Activated CD4-positive, alpha-beta memory T cell treated with anti-CD3 and anti-CD28 coated beads, Interleukin-2, amount 10 ng/mL, durations not matched to agents 7 days and 5 days (primary cell): ENCODE results near the gene MBP. TPM values are rescaled to one million over a fixed set of nuclear protein-coding genes. Genes with fewer than 3 reads are reported as not detected.
"Not testable (repeated sequence)": the region's sequence is repeated elsewhere in the genome, so short reads cannot be mapped to it uniquely, and the experiment has no call there.

Experiments used
- CTCF ChIA-PET: fragments of 350-600 bp; sonication (Branson Sonifier 250); formaldehyde crosslinking; loops from one replicate; lab custom pipeline; 2021; ENCODE audit warnings: antibody characterized with exemption, inconsistent platforms; lab: Charles Lee
- POLR2A ChIA-PET: fragments of 350-600 bp; sonication (Branson Sonifier 250); formaldehyde crosslinking; loops from one replicate; lab custom pipeline; 2021; ENCODE audit warnings: antibody characterized with exemption; lab: Charles Lee
- DNase-seq: peaks from one replicate; pipeline ENCODE4 v3.0.0-alpha.2; 2020
- H3K27ac Mint-ChIP-seq: one replicate; pipeline ENCODE4 v1.8.0; 2021; ENCODE audit warnings: mild to moderate bottlenecking, mixed read lengths
- H3K27me3 Mint-ChIP-seq: one replicate; pipeline ENCODE4 v1.8.0; 2021; ENCODE audit warnings: mixed read lengths
- H3K36me3 Mint-ChIP-seq: one replicate; pipeline ENCODE4 v1.8.0; 2021; ENCODE audit warnings: low read depth, mixed read lengths
- H3K4me1 Mint-ChIP-seq: one replicate; pipeline ENCODE4 v1.8.0; 2021; ENCODE audit warnings: mixed read lengths
- H3K4me3 Mint-ChIP-seq: one replicate; pipeline ENCODE4 v1.8.0; 2021; ENCODE audit warnings: mild to moderate bottlenecking, mixed read lengths
- H3K9me3 Mint-ChIP-seq: one replicate; pipeline ENCODE4 v1.8.0; 2021; ENCODE audit warnings: mixed read lengths
- total RNA-seq, 2 experiments: library from RNA; stranded (reverse); gene quantifications; one replicate each; pipeline ENCODE4 v1.2.3, GENCODE V29; 2021

MBP gene
- total RNA-seq, 2 experiments from 2014 or later = 81.4 to 95.3 TPM

DNA sequence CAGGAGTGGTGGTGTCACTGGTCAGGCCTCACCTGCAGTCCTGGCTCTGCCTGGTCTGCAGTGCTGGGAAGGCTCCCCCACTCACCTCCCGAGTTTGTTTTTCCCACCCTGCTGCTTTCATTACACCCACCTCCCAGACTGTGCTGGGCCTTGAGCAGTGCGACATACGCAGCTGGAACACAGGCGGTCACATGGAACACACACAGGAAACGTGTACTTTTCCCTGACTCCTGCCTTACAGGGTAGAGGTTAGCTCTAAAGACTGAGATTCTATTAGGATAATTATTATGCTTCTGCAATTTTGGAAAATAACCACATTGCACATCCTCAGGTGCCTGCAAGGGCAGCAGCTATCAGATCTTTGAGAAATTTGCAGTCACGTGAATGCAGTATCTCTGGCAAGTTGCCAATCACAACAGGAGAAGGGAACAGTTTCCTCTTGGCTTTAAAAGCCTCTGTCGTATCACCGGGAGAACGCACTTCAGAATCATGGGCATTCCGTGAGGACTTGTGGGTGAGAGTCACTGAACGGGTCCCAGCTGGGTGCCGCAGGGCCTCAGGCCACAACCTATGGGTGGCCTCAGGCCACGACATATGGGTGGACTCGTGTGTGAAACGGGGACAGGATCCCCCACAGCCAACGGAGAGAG is 173.8 kb downstream of the MBP start:
- ChIA-PET POLR2A (no interaction called here), CTCF (interaction anchor here (1.2 kb wide), 1 partner anchor 36 kb away, joined by 3 read pairs; no protein-coding TSS in a partner anchor)
- no peak overlapping the region for H3K27ac Mint-ChIP-seq
- no peak for DNase-seq
- H3K36me3 Mint-ChIP-seq = peaks cover 68% of the 10 kb centered on the region
- H3K27me3 Mint-ChIP-seq = no peaks in the 10 kb centered on the region
- peaks cover 20% of the 10 kb centered on the region for H3K4me1 Mint-ChIP-seq
- no peak overlapping the region for H3K4me3 Mint-ChIP-seq
- no peaks in the 10 kb centered on the region for H3K9me3 Mint-ChIP-seq

DNA sequence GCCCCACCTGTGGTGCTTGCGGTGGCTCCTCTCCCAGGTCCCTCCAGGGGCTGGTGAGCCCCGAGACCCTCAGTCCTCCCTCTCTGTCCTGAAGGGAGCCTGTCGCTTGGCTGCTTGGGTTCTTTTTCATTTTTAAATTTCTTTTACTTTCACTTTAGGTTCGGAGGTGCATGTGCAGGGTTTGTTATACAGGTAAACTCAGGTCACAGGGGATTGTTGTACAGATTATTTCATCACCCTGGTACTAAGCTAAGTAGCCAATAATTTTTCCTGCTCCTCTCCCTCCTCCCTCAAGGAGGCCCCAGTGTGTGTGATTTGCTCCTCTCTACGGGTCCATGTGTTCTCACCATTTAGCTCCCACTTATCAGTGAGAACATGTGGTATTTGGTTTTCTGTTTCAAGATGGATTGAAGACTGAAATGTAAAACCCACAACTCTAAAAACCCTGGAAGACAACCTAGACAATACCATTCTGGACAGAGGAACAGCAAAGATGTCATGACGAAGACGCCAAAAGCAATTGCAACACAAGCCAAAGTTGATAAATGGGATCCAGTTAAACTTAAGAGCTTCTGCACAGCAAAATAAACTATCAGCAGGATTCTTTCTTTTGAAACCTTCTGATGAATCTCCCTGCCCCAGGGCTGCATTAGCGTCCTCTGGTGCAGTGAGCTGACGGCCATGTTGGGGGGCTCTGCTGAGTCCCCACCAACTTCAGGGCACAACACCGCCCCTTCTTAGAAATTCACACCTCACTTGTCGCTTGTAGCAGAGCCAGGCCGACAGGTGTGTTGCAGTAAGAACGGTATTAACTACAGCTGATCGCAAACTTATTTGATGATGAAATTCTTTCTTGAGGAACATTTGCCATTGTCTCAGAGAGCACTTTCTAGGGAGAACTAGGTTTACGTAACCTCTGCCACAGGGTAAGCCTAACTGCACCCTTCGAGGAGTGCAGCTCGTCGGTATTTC is 174.9 kb downstream of the MBP start:
- CTCF ChIA-PET = no interaction called here
- no peak overlapping the region for H3K4me3 Mint-ChIP-seq
- POLR2A ChIA-PET = interaction anchor here (1.0 kb wide), 1 partner anchor 105 kb away, joined by 3 read pairs; no protein-coding TSS in a partner anchor
- peaks cover 64% of the 10 kb centered on the region for H3K36me3 Mint-ChIP-seq
- H3K27ac Mint-ChIP-seq = no peak overlapping the region
- H3K9me3 Mint-ChIP-seq = no peaks in the 10 kb centered on the region
- no peak for DNase-seq
- no peaks in the 10 kb centered on the region for H3K27me3 Mint-ChIP-seq
- peaks cover 8% of the 10 kb centered on the region for H3K4me1 Mint-ChIP-seq

DNA sequence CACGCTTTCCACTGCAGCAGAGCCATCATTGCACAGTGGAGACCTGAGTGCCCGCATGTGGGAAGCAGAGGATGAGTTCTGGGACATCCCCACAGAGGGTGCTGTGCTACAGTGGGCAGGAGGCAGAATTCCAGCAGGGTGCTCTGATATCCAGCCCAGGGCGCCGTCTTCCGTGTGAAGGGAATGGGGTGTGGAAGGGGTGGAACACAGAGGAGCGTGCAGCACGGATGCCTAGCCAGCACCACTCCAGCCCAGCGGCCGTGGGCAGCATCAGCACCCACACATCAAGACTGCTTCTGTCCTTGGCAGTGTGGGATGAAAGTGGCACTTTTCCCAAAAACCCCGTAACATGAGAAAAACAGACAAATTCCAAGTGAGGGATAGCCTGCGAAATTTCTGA is 175.9 kb downstream of the MBP start:
- Mint-ChIP-seq H3K27me3 (no peaks in the 10 kb centered on the region), H3K27ac (no peak overlapping the region), H3K4me3 (no peak overlapping the region), H3K4me1 (peaks cover 8% of the 10 kb centered on the region), H3K9me3 (no peaks in the 10 kb centered on the region), H3K36me3 (peaks cover 61% of the 10 kb centered on the region)
- ChIA-PET CTCF (no interaction called here), POLR2A (no interaction called here)
- DNase-seq = no peak

DNA sequence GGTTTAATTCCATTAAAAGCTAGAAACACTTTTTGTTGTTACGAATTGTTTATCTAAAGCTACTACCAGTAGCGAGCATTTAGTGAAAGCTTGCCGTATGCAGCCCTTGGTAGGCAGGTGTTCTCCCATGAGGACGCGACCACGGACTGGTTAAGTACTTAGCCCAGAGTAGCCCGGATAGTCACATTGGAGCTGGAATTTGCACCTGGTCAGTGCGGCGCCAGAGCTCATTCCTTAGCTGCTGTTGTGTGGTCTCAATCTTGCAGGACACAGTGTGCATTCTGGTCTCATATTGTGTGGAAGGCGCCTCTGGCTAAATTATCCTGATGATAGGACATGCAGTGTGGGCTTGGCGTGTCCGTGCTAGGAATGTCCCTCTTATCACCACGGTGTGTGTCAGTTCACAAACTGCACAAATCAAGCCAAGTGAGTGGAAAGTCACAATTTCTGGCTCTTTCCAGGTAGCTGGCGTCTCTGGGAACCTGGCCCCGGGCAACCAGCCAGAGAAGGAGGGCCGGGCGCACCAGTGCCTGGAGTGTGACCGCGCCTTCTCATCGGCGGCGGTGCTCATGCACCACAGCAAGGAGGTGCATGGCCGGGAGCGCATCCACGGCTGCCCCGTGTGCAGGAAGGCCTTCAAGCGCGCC is 176.9 kb downstream of the MBP start:
- Mint-ChIP-seq H3K9me3 (no peaks in the 10 kb centered on the region), H3K36me3 (peaks cover 62% of the 10 kb centered on the region), H3K27ac (no peak overlapping the region), H3K27me3 (no peaks in the 10 kb centered on the region), H3K4me3 (no peak overlapping the region), H3K4me1 (peaks cover 15% of the 10 kb centered on the region)
- POLR2A ChIA-PET = no interaction called here
- no peak for DNase-seq
- CTCF ChIA-PET = no interaction called here

DNA sequence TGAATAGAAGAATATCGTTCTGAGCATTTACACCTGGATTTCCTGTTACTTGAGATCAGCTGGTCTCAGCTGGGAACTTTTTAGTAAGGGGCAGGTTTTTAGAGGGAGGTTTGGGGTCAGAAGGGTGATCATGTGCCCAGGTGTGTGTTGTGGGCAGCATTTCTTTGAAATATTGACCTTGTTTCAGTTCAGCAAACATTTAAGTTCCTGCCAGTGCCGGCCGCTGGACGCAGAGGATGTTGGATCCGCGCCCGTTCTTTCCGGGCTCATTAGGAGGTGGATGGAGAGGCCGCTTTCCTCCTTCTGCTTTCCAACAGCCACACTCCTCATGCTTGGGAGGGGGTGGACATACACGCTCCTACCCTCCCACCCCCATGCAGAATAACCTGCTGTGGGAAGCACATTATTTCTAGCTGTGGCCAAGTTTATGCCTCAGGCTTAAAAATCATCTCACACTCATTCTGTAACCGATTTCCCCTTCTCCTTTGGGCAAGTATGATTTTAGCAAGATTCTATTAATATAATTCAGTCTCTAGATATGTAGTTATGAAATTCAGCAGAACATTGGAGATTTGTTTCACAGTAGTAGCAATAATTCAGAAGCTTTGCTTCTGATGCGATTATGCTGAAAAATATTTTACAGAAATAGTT is 178.9 kb downstream of the MBP start:
- no peak for DNase-seq
- POLR2A ChIA-PET = interaction anchor here (0.6 kb wide), 1 partner anchor 51 kb away, joined by 3 read pairs; no protein-coding TSS in a partner anchor
- CTCF ChIA-PET = no interaction called here
- Mint-ChIP-seq H3K4me1 (peaks cover 26% of the 10 kb centered on the region), H3K4me3 (no peak overlapping the region), H3K36me3 (peaks cover 57% of the 10 kb centered on the region), H3K27me3 (no peaks in the 10 kb centered on the region), H3K9me3 (no peaks in the 10 kb centered on the region), H3K27ac (no peak overlapping the region)

DNA sequence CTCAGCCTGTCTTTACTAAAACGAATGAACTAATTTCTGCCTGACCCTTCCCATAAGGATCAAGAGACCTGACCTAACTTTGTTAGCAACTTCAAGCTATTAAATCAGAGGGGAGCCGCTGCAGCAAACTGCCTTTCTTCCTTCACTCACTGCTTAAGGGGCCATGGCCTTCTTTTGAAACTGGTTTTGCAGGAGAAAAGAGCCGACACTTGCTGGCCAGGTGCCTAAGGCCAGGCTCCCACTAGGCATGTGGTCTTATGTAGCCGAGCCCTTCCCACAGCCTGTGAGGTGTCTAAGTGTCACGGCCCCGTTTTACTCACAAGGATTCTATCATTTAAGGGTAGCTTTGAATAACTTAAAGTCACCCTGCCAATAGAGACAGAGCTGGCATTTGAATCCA is 179.4 kb downstream of the MBP start:
- peaks cover 59% of the 10 kb centered on the region for H3K36me3 Mint-ChIP-seq
- no peak overlapping the region for H3K4me3 Mint-ChIP-seq
- H3K27ac Mint-ChIP-seq = no peak overlapping the region
- H3K9me3 Mint-ChIP-seq = no peaks in the 10 kb centered on the region
- peaks cover 31% of the 10 kb centered on the region for H3K4me1 Mint-ChIP-seq
- no peak for DNase-seq
- H3K27me3 Mint-ChIP-seq = no peaks in the 10 kb centered on the region
- ChIA-PET POLR2A (no interaction called here), CTCF (no interaction called here)

DNA sequence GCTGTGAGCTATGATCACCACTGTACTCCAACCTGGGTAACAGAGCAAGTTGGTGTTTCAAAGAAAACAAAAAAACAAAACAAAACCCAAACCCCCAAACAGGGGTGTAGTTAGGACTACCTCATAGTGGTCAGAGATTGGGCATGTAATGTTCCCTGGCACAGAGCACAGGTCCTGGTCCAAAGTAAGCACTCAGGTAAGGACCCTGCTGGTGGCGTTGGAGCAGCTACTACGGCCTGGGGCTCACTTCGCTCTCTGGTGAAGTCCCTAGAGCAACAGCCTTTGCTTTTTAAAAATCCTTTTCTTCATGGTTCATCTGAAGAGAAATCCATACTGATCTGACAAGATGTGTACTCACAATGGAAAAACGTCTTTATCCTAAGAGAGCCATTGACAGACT is 179.8 kb downstream of the MBP start:
- H3K4me1 Mint-ChIP-seq = peaks cover 35% of the 10 kb centered on the region
- ChIA-PET CTCF (no interaction called here), POLR2A (no interaction called here)
- no peak overlapping the region for H3K4me3 Mint-ChIP-seq
- no peak overlapping the region for H3K27ac Mint-ChIP-seq
- H3K36me3 Mint-ChIP-seq = peaks cover 56% of the 10 kb centered on the region
- H3K9me3 Mint-ChIP-seq = no peaks in the 10 kb centered on the region
- DNase-seq = no peak
- H3K27me3 Mint-ChIP-seq = no peaks in the 10 kb centered on the region

DNA sequence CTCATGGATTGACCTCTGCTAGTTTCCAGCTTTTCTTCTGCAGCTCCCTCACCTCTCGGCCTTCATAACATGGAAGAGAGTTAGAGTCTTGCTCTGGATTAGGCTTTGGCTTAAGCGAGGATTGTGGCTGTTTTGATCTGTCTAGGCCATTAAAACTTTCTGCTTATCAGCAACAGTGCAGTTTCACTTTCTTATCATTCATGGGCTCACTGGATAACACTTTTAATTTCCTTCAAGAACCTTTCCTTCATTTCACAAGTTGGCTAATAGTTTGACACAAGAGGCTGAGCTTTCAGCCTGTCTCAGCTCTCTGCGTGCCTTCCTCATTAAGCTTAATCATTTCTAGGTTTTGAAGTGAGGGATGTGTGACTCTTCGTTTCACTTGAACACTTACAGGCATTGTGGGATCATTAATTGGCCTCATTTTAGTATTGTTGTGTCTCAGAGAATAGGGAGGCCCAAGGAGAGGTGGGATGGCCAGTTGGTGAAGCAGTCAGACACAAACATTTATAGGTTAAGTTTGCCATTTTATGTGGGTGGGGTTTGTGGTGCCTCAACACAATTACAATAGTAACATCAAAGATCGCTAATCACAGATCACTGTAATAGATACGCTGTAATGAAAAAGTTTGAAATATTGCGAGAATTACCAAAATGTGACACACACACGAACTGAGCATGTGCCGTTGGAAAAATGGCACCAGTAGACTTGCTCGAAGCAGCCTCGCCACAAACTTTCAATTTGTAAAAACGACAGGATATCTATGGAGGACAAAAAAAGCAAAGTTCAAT is 180.9 kb downstream of the MBP start:
- ChIA-PET POLR2A (no interaction called here), CTCF (interaction anchor here (0.7 to 1.6 kb wide), 2 partner anchors 14 to 30 kb away, joined by 3 to 7 read pairs; no protein-coding TSS in a partner anchor)
- peak overlapping the region; percentile 12 for H3K27ac Mint-ChIP-seq

DNA sequence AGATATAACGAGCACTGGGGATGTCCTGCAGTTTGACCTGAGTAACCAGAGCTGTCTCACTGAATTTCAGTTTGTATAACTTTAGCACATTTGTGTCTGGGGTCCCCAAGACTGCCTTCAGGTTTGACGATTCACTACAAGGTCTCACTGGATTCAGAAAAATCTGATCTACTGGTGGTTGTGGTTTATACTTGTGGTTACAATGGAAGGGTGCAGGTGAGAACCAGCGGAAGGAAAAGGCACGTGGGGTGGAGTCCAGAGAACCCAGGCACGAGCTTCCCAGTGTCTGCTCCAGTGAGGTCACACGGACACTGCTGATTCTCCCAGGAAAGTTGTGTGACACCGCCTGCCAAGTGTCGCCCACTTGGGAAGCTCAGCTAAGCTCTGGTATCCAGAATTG is 184.2 kb downstream of the MBP start:
- no peak overlapping the region for H3K27ac Mint-ChIP-seq
- CTCF ChIA-PET = interaction anchor here (1.1 to 1.2 kb wide), 2 partner anchors 35 to 147 kb away, joined by 3 read pairs; no protein-coding TSS in a partner anchor

More for the DNA sequence above, 180.9 kb downstream of the MBP start:
- no peak for DNase-seq
- Mint-ChIP-seq H3K36me3 (peaks cover 57% of the 10 kb centered on the region), H3K9me3 (no peaks in the 10 kb centered on the region), H3K4me3 (no peak overlapping the region), H3K27me3 (no peaks in the 10 kb centered on the region), H3K4me1 (peaks cover 36% of the 10 kb centered on the region)

DNA sequence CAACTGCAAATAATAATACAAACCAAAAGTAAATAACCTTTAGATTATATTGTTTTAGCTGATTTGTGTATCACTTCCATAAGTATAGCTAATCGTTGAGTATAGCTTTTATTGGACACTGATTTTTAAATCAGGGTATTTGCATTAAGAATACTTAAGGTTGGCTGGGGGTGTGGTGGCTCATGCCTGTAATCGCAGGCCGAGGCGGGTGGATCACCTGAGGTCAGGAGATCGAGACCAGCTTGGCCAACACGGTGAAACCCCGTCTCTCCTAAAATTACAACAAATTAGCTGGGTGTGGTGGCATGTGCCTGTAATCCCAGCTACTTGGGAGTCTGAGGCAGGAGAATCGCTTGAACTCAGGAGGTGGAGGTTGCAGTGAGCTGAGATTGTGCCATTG is 188.2 kb downstream of the MBP start:
- H3K4me3 Mint-ChIP-seq, POLR2A ChIA-PET, H3K27me3 Mint-ChIP-seq, DNase-seq, H3K9me3 Mint-ChIP-seq, H3K27ac Mint-ChIP-seq: not testable (repeated sequence)
- Mint-ChIP-seq H3K4me1 (peaks cover 25% of the 10 kb centered on the region), H3K36me3 (peaks cover 39% of the 10 kb centered on the region)
- CTCF ChIA-PET = interaction anchor here (0.6 to 1.2 kb wide), 2 partner anchors 39 to 64 kb away, joined by 3 to 4 read pairs; no protein-coding TSS in a partner anchor

More for the DNA sequence above, 184.2 kb downstream of the MBP start:
- peaks cover 67% of the 10 kb centered on the region for H3K36me3 Mint-ChIP-seq
- no peak overlapping the region for H3K4me3 Mint-ChIP-seq
- POLR2A ChIA-PET = interaction anchor here (1.3 kb wide), 1 partner anchor 14 kb away, joined by 4 read pairs; no protein-coding TSS in a partner anchor
- H3K4me1 Mint-ChIP-seq = peaks cover 44% of the 10 kb centered on the region
- H3K9me3 Mint-ChIP-seq = no peaks in the 10 kb centered on the region
- H3K27me3 Mint-ChIP-seq = no peaks in the 10 kb centered on the region
- no peak for DNase-seq

DNA sequence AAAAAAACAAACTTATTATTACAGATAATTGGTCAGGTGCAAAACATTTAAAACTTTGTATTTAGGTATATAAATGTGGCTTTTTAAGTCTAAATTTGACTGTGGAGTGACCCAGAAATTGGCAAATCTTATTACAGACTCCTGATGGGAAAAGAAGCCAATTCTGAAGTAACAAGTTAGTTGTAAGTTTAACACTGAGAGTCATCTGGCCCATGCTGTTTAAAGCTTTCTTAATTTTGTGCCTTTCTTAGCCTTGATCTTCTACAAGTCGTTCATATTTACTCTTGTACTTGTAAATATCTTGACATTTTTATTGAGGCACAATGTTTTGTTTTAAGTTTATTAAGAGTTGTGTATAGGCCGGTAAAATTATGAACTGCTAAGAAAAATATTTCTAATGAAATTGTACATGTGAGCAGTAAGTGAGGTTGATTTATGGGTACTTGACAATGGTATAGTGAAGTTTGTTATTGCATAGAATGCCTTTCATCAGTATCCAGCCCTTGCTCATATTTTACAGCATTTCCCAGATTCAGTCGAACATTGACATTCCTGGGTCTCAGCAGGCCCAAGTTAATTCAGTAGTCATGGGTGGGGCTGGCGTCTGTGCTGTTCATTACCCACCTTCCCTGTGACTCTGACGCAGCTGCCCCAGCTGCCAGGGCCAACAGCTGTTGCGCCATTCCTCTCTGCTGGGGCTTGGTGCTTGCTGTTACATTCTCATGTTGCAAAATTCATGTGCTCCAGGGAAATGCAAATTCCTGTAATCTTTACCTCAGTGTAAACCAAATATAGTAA is 188.8 kb downstream of the MBP start:
- DNase-seq = no peak
- Mint-ChIP-seq H3K36me3 (peaks cover 37% of the 10 kb centered on the region), H3K4me1 (peaks cover 23% of the 10 kb centered on the region), H3K27me3 (no peaks in the 10 kb centered on the region), H3K27ac (no peak overlapping the region), H3K4me3 (no peak overlapping the region), H3K9me3 (no peaks in the 10 kb centered on the region)
- CTCF ChIA-PET = interaction anchor here (0.6 to 1.2 kb wide), 2 partner anchors 39 to 64 kb away, joined by 3 to 4 read pairs; no protein-coding TSS in a partner anchor
- POLR2A ChIA-PET = no interaction called here
